Neural cell (in vitro differentiated cells): Measurements from ENCODE around the gene TECPR1. TPM values are rescaled to one million over a fixed set of nuclear protein-coding genes. Genes with fewer than 3 reads are reported as not detected.

ENCODE experiments used
- H2AFZ ChIP-seq: fragments of 200-600, 300-800 bp; sonication (generic), shearing (Covaris generic); 2 replicates; pipeline ENCODE4 v1.6.0; 2014; ENCODE audit warnings: low read depth, mild to moderate bottlenecking, antibody characterized with exemption, low read length, moderate library complexity
- H3F3A ChIP-seq: fragments of 200-600 bp; shearing (Covaris generic); 2 replicates; pipeline ENCODE4 v1.6.1; 2016; ENCODE audit warnings: mild to moderate bottlenecking, moderate library complexity, mixed read lengths, antibody characterized with exemption, low read length; ENCODE audit not compliant: insufficient read depth, poor library complexity, severe bottlenecking
- H3K27ac ChIP-seq: fragments of 200-600, 300-800 bp; sonication (generic), shearing (Covaris generic); 2 replicates; pipeline ENCODE4 v1.5.1; 2014; ENCODE audit warnings: mild to moderate bottlenecking, low read length, moderate library complexity
- H3K27me3 ChIP-seq: fragments of 300-800, 200-600 bp; sonication (generic), shearing (Covaris generic); 2 replicates; pipeline ENCODE4 v1.6.0; 2014; ENCODE audit warnings: mild to moderate bottlenecking, low read depth, low read length, moderate library complexity; ENCODE audit not compliant: insufficient read depth
- H3K36me3 ChIP-seq: fragments of 300-800, 200-600 bp; sonication (generic), shearing (Covaris generic); 2 replicates; pipeline ENCODE4 v1.5.1; 2014; ENCODE audit warnings: mild to moderate bottlenecking, antibody characterized with exemption, low read length, moderate library complexity; ENCODE audit not compliant: insufficient read depth
- H3K4me2 ChIP-seq: fragments of 300-800, 200-600 bp; sonication (generic), shearing (Covaris generic); 2 replicates; pipeline ENCODE4 v1.6.0; 2014; ENCODE audit warnings: mild to moderate bottlenecking, low read length
- H3K4me3 ChIP-seq: fragments of 300-800, 200-600 bp; sonication (generic), shearing (Covaris generic); 2 replicates; pipeline ENCODE4 v1.5.1; 2014; ENCODE audit warnings: mild to moderate bottlenecking, low read length, moderate library complexity
- H3K79me2 ChIP-seq: fragments of 200-600 bp; shearing (Covaris generic); replicated peaks from 2 replicates; pipeline ENCODE4 v1.6.0; 2014; ENCODE audit warnings: mild to moderate bottlenecking, low read length, moderate library complexity; ENCODE audit not compliant: insufficient read depth
- H3K9ac ChIP-seq: fragments of 300-800, 200-600 bp; sonication (generic), shearing (Covaris generic); 2 replicates; pipeline ENCODE4 v1.6.1; 2016; ENCODE audit warnings: mild to moderate bottlenecking, low read length, mixed read lengths
- H3K9me2 ChIP-seq: fragments of 200-600 bp; shearing (Covaris generic); 2 replicates; pipeline ENCODE4 v1.6.1; 2016; ENCODE audit warnings: mild to moderate bottlenecking, low read length, mixed read lengths; ENCODE audit not compliant: insufficient read depth
- H3K9me3 ChIP-seq: fragments of 200-600, 300-800 bp; sonication (generic), shearing (Covaris generic); 2 replicates; pipeline ENCODE4 v1.6.1; 2016; ENCODE audit warnings: mild to moderate bottlenecking, mixed run types, low read length, moderate library complexity, mixed read lengths
- H4K20me1 ChIP-seq: fragments of 200-600 bp; shearing (Covaris generic); 2 replicates; pipeline ENCODE4 v1.6.1; 2016; ENCODE audit warnings: mild to moderate bottlenecking, mixed run types; ENCODE audit not compliant: insufficient read depth
- EP300 ChIP-seq: fragments of 450-650 bp; conservative IDR thresholded peaks from 2 replicates; pipeline ENCODE4 v1.6.1; 2014; ENCODE audit warnings: antibody characterized with exemption, mild to moderate bottlenecking, moderate library complexity; ENCODE audit not compliant: poor library complexity, severe bottlenecking
- EZH2 ChIP-seq: fragments of 200-600, 300-800 bp; shearing (Covaris generic), sonication (generic); IDR thresholded peaks from 2 replicates; pipeline ENCODE4 v1.6.1; 2014; ENCODE audit warnings: antibody characterized with exemption, low read length, borderline replicate concordance, mild to moderate bottlenecking; ENCODE audit not compliant: insufficient read depth, poor library complexity, severe bottlenecking
- RAD21 ChIP-seq: fragments of 450-650 bp; conservative IDR thresholded peaks from 2 replicates; pipeline ENCODE4 v1.6.1; 2014; ENCODE audit warnings: antibody characterized with exemption, mild to moderate bottlenecking, moderate library complexity
- SMC3 ChIP-seq: fragments of 450-650 bp; conservative IDR thresholded peaks from 2 replicates; pipeline ENCODE4 v1.6.1; 2014; ENCODE audit warnings: antibody characterized with exemption, mild to moderate bottlenecking, moderate library complexity; ENCODE audit not compliant: poor library complexity
- TAF1 ChIP-seq: IDR thresholded peaks from 2 replicates; pipeline ENCODE4 v1.6.1; 2012; ENCODE audit warnings: low read depth
- polyA plus RNA-seq: library from polyadenylated mRNA; depleted of rRNA; stranded (reverse); fragments of >200 nt; gene quantifications from 2 replicates; pipeline ENCODE4 v1.2.3, GENCODE V29; 2014
- TF ChIP-seq, protein P1 (sequence below): fragments of 450-650 bp; IDR thresholded peaks from 2 replicates; pipeline ENCODE4 v1.5.1; 2014; ENCODE audit warnings: antibody characterized with exemption, mild to moderate bottlenecking, moderate library complexity; ENCODE audit not compliant: poor library complexity, severe bottlenecking
- TF ChIP-seq, protein P2 (sequence below): IDR thresholded peaks from 2 replicates; pipeline ENCODE4 v1.6.1; 2012; ENCODE audit warnings: borderline replicate concordance

The TECPR1 gene
- polyA plus RNA-seq, 1 donor from 2014 or later: 46.6 TPM

GRCh38 chr7:98191668-98192431 lies 60.2 kb downstream of the TECPR1 start:
- TF ChIP-seq SMC3: no peak
- TF ChIP-seq TAF1: no peak
- no peak overlapping the region for H3K27ac ChIP-seq
- H3K79me2 ChIP-seq: no peaks in the 10 kb centered on the region
- H3K9ac ChIP-seq: no peak overlapping the region
- H3K27me3 ChIP-seq: no peaks in the 10 kb centered on the region
- H3F3A ChIP-seq: no peaks in the 10 kb centered on the region
- no peaks in the 10 kb centered on the region for H3K36me3 ChIP-seq
- H3K9me2 ChIP-seq: no peaks in the 10 kb centered on the region
- no peaks in the 10 kb centered on the region for H3K9me3 ChIP-seq
- no peak overlapping the region for H3K4me3 ChIP-seq
- no peak overlapping the region for H2AFZ ChIP-seq
- no peak overlapping the region for H3K4me2 ChIP-seq
- H4K20me1 ChIP-seq: no peaks in the 10 kb centered on the region

DNA sequence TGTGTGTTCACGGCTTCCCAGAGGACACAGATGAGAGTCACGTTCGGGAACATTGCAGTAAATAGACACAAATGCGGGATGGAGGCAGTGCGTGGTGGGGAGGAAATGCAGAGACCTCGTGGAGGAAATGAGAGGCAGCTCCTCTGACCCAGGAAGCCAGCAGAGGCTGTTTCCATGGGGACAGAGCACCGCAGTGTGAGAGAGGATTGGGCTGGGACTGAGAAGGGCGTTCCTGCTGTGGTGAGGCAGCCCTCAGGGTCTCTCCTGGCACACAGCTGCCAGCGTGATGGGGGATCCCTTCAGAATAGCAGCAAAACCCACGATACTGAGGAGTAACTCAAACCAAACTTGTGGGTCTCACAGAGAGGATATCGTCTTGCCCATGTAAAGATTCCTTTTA lies 62.5 kb downstream of the TECPR1 start:
- no peak overlapping the region for H2AFZ ChIP-seq
- H3K9me3 ChIP-seq: no peaks in the 10 kb centered on the region
- H3K9ac ChIP-seq: no peak overlapping the region
- H3K79me2 ChIP-seq: no peaks in the 10 kb centered on the region
- H3K4me3 ChIP-seq: no peak overlapping the region
- H4K20me1 ChIP-seq: no peaks in the 10 kb centered on the region
- no peak overlapping the region for H3K4me2 ChIP-seq
- no peaks in the 10 kb centered on the region for H3K27me3 ChIP-seq
- H3F3A ChIP-seq: no peaks in the 10 kb centered on the region
- H3K9me2 ChIP-seq: no peaks in the 10 kb centered on the region
- no peaks in the 10 kb centered on the region for H3K36me3 ChIP-seq
- TF ChIP-seq, protein P1, sequence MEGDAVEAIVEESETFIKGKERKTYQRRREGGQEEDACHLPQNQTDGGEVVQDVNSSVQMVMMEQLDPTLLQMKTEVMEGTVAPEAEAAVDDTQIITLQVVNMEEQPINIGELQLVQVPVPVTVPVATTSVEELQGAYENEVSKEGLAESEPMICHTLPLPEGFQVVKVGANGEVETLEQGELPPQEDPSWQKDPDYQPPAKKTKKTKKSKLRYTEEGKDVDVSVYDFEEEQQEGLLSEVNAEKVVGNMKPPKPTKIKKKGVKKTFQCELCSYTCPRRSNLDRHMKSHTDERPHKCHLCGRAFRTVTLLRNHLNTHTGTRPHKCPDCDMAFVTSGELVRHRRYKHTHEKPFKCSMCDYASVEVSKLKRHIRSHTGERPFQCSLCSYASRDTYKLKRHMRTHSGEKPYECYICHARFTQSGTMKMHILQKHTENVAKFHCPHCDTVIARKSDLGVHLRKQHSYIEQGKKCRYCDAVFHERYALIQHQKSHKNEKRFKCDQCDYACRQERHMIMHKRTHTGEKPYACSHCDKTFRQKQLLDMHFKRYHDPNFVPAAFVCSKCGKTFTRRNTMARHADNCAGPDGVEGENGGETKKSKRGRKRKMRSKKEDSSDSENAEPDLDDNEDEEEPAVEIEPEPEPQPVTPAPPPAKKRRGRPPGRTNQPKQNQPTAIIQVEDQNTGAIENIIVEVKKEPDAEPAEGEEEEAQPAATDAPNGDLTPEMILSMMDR: no peak
- TF ChIP-seq EP300: no peak
- H3K27ac ChIP-seq: no peak overlapping the region

GRCh38 chr7:98187138-98187502 lies 64.9 kb downstream of the TECPR1 start:
- Histone ChIP-seq H3K27me3 (no peaks in the 10 kb centered on the region), H3K36me3 (no peaks in the 10 kb centered on the region), H2AFZ (no peak overlapping the region), H3F3A (no peaks in the 10 kb centered on the region), H3K9me2 (no peaks in the 10 kb centered on the region), H3K4me3 (no peak overlapping the region), H3K9me3 (no peaks in the 10 kb centered on the region), H3K79me2 (no peaks in the 10 kb centered on the region), H4K20me1 (no peaks in the 10 kb centered on the region), H3K9ac (no peak overlapping the region), H3K27ac (no peak overlapping the region), H3K4me2 (no peak overlapping the region)
- no peak for TF ChIP-seq EZH2
- TF ChIP-seq RAD21: no peak
- TF ChIP-seq, protein P1: no peak
- TF ChIP-seq, protein P2, sequence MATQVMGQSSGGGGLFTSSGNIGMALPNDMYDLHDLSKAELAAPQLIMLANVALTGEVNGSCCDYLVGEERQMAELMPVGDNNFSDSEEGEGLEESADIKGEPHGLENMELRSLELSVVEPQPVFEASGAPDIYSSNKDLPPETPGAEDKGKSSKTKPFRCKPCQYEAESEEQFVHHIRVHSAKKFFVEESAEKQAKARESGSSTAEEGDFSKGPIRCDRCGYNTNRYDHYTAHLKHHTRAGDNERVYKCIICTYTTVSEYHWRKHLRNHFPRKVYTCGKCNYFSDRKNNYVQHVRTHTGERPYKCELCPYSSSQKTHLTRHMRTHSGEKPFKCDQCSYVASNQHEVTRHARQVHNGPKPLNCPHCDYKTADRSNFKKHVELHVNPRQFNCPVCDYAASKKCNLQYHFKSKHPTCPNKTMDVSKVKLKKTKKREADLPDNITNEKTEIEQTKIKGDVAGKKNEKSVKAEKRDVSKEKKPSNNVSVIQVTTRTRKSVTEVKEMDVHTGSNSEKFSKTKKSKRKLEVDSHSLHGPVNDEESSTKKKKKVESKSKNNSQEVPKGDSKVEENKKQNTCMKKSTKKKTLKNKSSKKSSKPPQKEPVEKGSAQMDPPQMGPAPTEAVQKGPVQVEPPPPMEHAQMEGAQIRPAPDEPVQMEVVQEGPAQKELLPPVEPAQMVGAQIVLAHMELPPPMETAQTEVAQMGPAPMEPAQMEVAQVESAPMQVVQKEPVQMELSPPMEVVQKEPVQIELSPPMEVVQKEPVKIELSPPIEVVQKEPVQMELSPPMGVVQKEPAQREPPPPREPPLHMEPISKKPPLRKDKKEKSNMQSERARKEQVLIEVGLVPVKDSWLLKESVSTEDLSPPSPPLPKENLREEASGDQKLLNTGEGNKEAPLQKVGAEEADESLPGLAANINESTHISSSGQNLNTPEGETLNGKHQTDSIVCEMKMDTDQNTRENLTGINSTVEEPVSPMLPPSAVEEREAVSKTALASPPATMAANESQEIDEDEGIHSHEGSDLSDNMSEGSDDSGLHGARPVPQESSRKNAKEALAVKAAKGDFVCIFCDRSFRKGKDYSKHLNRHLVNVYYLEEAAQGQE: no peak
